ENCODE data around the gene DISP2. TPM values are rescaled to one million over a fixed set of nuclear protein-coding genes. Genes with fewer than 3 reads are reported as not detected.

Gene DISP2
- total RNA-seq, 3 donors from 2014 or later, result under 0.01 to 0.88 (median under 0.01) TPM

GRCh38 chr15:40379374-40379773, 21.4 kb downstream of the DISP2 start:
- Histone ChIP-seq H3K9me3 (no peaks in the 10 kb centered on the region), H3K27ac (peak overlapping the region in 1 of 2 donors; percentile 40), H3K4me1 (peaks cover 0 to 5% of the 10 kb centered on the region in 2 donors), H3K27me3 (no peaks in the 10 kb centered on the region), H3K36me3 (no peaks in the 10 kb centered on the region), H3K4me3 (no peak overlapping the region)
- intact Hi-C loops (cut with DNase I; ENCODE audit: low total_unique reads), result no loop called here
- TF ChIP-seq POLR2A (IDR thresholded peaks at IDR 0.05) (no peak), POLR2AphosphoS5 (IDR thresholded peaks at IDR 0.05) (no peak)
- TF ChIP-seq, protein P1, sequence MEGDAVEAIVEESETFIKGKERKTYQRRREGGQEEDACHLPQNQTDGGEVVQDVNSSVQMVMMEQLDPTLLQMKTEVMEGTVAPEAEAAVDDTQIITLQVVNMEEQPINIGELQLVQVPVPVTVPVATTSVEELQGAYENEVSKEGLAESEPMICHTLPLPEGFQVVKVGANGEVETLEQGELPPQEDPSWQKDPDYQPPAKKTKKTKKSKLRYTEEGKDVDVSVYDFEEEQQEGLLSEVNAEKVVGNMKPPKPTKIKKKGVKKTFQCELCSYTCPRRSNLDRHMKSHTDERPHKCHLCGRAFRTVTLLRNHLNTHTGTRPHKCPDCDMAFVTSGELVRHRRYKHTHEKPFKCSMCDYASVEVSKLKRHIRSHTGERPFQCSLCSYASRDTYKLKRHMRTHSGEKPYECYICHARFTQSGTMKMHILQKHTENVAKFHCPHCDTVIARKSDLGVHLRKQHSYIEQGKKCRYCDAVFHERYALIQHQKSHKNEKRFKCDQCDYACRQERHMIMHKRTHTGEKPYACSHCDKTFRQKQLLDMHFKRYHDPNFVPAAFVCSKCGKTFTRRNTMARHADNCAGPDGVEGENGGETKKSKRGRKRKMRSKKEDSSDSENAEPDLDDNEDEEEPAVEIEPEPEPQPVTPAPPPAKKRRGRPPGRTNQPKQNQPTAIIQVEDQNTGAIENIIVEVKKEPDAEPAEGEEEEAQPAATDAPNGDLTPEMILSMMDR (IDR thresholded peaks at IDR 0.05), result no peak
- no peak for DNase-seq (ENCODE audit: low spot score in 2 of 2)

- Histone ChIP-seq H3K9me3 (no peaks in the 10 kb centered on the region), H3K4me3 (no peak overlapping the region), H3K27ac (peak overlapping the region in 1 of 2 donors; percentile 40), H3K36me3 (no peaks in the 10 kb centered on the region), H3K27me3 (no peaks in the 10 kb centered on the region), H3K4me1 (peaks cover 0 to 5% of the 10 kb centered on the region in 2 donors)
- TF ChIP-seq, protein P1 (IDR thresholded peaks at IDR 0.05), result no peak
- TF ChIP-seq POLR2AphosphoS5 (IDR thresholded peaks at IDR 0.05) (no peak), POLR2A (IDR thresholded peaks at IDR 0.05) (no peak)
- DNase-seq (ENCODE audit: low spot score in 2 of 2), result peak in 1 of 2 donors; percentile 78
- intact Hi-C loops (cut with DNase I; ENCODE audit: low total_unique reads), result no loop called here
Measured at GRCh38 chr15:40379853-40380252, 21.8 kb downstream of the DISP2 start.

- Histone ChIP-seq H3K4me3 (no peak overlapping the region), H3K27ac (peak overlapping the region in 1 of 2 donors; percentile 40), H3K36me3 (no peaks in the 10 kb centered on the region), H3K27me3 (no peaks in the 10 kb centered on the region), H3K9me3 (no peaks in the 10 kb centered on the region), H3K4me1 (peaks cover 0 to 5% of the 10 kb centered on the region in 2 donors)
- DNase-seq (ENCODE audit: low spot score in 2 of 2), result no peak
- TF ChIP-seq POLR2AphosphoS5 (IDR thresholded peaks at IDR 0.05) (no peak), POLR2A (IDR thresholded peaks at IDR 0.05) (no peak)
- TF ChIP-seq, protein P1 (IDR thresholded peaks at IDR 0.05), result no peak
- intact Hi-C loops (cut with DNase I; ENCODE audit: low total_unique reads), result no loop called here
Measured at GRCh38 chr15:40380636-40381035, 22.6 kb downstream of the DISP2 start.

DNA sequence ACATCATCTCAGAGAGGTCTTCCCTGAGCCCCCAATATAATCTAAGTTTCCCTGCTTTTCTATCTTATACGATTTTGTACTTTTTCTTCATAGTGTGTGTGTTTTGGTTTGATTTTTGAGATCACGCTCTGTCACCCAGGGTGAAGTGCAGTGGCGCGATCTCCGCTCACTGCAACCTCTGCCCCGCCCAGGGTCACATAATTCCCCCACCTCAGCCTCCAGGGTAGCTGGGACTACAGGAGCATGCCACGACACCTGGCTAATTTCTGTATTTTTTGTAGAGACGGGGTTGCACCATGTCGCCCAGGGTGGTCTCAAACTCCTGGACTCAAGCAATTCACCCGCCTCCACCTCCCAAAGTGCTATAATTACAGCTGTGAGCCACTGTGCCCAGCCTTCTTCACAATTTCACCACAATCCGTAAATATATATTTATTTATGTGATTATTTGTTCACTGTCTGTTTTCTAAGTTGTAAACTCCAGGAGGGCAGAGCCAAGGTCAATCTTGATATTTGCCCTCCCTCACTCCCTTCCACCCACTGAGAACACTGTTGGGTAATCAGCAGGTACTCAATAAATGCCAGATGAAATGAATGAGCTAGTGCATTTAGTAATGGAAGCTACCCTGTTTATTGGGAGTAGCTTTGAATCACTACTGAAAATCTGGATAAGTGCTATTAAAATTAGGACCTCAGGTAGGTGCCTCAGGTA, 24.0 kb downstream of the DISP2 start:
- TF ChIP-seq POLR2A (IDR thresholded peaks at IDR 0.05), result no peak
- TF ChIP-seq, protein P1 (IDR thresholded peaks at IDR 0.05), result no peak
- no peak for TF ChIP-seq POLR2AphosphoS5 (IDR thresholded peaks at IDR 0.05)
- no peaks in the 10 kb centered on the region for H3K36me3 ChIP-seq
- peak overlapping the region in 1 of 2 donors; percentile 58 for H3K27ac ChIP-seq
- H3K27me3 ChIP-seq, result no peaks in the 10 kb centered on the region
- intact Hi-C loops (cut with DNase I; ENCODE audit: low total_unique reads), result no loop called here
- H3K4me3 ChIP-seq, result no peak overlapping the region
- no peak for DNase-seq (ENCODE audit: low spot score in 2 of 2)
- peaks cover 0 to 5% of the 10 kb centered on the region in 2 donors for H3K4me1 ChIP-seq
- H3K9me3 ChIP-seq, result no peaks in the 10 kb centered on the region

All from breast epithelium (tissue), 4 donors.